HG03558 (cell line): ENCODE data around the gene MACROD1.

ENCODE experiments used
- ATAC-seq: cut with Tn5 transposase; IDR thresholded peaks from one replicate; pipeline ENCODE4 v1.9.1; 2021; ENCODE audit warnings: moderate number of reproducible peaks; ENCODE audit not compliant: unreplicated experiment; ENCODE audit errors: extremely low read depth

MACROD1 gene

DNA sequence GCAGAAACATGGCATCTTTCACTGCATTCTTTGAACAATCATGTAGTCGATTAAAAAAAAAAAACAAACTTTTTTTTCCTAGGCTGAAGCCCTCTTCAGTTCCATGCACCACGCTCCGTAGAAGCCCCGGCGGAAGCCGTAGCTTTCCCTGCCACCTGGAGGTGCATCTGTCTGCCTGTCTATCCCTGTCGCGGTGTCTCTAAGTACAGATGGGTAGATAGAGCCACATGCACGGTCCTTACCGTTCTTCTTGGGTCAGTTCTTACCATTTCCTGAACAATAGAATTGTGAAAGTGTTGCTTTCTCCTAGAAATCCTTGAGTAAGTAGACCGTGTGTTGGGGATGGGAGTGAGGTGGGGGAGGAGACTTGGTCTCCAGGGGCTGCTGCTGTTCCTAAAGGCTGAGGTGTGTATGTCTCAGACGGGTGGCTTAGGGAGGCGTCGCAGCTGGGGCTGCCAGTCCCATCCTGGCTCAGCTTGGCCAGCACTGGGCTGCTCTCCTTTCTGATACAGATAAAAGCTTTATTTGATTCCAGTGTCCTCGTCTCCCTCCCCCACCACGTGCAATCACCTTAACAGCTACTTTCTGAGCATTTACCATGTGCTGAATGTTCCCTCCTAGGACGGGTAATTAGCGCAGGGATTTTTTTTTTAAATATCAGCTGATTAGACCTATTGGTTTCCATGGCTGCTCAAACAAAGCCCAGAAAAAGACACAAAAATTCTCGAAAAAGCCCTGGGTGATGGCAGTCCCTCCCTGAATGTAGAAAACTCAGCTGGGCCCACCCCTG lies 46.8 kb downstream of the MACROD1 start:
- ATAC-seq = no peak

DNA sequence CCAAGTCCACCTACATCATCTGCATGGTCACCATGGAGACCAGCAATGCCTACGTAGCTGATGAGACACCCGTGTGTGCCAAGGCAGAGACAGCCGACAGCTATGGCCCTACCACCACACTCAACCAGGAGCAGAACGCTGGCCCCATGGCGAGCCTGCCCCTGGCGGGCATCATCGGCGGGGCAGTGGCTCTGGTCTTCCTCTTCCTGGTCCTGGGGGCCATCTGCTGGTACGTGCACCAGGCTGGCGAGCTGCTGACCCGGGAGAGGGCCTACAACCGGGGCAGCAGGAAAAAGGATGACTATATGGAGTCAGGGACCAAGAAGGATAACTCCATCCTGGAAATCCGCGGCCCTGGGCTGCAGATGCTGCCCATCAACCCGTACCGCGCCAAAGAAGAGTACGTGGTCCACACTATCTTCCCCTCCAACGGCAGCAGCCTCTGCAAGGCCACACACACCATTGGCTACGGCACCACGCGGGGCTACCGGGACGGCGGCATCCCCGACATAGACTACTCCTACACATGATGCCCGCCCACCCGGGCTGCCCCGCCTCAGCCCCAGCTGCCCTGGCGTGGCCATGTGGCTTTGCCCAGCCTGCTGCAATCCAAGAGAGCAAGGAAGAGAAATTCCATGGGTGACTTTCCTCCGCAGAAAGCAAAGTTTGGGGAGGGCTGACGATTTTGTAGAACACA lies 48.0 kb downstream of the MACROD1 start:
- no peak for ATAC-seq

DNA sequence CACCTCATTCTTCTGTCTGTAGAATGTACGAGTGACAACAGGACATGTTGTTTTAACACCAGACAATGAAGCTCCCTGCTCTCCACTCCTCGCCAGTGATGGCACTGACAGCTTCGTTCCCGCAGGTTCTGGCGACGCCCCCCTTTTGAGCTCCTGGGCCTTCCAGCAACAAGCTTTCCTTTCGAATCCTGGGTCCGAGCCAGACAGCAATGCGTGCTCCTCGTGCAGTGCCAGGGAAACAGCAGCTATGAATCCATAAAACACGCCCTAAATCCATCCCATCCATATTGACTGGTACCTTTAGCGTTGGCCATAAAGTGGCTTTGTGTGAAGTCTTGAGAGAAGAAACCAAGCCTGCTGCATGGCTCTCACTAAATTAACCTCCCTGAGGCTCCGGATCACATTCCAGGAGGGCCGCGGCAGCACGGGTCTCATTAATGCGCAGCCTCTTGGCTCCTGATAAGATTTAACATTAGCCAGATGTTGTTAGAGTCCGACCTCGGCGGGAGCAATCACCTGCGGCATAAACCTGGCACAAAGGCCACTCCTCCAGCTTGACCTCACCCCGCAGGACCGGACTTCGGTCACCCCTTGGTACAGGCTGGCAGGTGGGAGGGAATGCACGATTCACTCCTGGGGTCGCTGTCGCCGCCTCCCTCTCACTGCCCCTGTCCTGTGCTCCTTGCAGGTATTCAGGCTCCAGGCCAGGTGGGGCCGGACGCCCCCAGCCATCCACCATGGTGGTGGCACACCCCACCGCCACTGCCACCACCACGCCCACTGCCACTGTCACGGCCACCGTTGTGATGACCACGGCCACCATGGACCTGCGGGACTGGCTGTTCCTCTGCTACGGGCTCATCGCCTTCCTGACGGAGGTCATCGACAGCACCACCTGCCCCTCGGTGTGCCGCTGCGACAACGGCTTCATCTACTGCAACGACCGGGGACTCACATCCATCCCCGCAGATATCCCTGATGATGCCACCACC lies 50.1 kb downstream of the MACROD1 start:
- no peak for ATAC-seq

DNA sequence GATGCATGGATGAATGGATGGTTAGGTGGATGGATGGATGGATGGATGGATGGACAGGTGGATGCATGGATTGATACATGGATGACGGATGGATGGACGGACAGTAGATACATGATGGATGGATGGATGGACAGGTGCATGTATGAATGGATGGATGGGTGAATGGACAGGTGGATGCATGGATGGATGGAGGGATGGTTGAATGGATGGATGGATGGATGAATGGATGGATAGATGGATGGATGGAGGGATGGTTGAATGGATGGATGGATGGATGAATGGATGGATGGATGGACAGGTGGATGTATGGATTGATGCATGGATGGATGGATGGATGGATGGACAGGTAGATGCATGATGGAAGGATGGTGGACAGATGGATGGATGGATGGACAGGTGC lies 51.7 kb downstream of the MACROD1 start:
- no peak for ATAC-seq

DNA sequence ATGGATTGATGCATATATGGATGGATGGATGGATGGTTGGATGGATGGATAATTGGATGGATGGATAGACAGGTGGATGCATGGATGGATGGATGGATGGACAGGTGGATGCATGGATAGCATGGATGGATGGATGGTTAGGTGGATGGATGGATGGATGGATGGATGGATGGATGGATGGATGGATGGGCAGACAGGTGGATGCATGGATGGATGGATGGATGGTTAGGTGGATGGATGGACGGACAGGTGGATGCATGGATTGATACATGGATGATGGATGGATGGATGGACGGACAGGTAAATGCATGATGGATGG lies 52.5 kb downstream of the MACROD1 start:
- ATAC-seq = no peak

DNA sequence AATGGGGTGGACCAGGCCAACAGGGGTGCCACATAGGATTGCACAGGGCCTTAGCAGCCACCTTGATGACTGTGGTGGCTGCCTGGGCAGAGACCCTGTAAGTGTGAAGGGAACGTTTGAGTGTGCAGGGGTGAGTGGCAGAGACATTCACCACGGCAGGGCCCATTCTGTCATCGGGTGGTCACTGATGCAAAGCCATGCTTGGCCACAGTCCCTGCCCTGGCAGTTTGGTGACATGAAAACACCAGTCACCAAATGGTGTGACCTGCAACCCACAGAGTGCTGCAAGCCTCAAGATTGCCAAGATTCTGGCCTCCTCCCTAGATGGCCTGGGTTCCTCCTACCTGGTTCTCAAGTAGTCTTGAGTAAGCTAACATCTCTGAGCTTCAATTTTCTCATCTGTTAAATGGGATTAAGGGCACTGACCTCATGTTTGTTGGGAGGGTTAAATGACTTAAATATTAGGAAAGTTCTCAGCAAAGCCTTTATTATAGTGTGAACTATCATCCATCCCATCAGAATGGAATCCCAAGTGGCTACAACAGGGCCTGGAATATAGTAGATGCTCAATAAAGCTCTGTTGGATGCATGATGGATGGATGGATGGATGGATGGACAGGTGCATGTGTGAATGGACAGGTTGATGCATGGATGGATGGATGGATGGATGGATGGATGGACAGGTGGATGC lies 53.0 kb downstream of the MACROD1 start:
- no peak for ATAC-seq

DNA sequence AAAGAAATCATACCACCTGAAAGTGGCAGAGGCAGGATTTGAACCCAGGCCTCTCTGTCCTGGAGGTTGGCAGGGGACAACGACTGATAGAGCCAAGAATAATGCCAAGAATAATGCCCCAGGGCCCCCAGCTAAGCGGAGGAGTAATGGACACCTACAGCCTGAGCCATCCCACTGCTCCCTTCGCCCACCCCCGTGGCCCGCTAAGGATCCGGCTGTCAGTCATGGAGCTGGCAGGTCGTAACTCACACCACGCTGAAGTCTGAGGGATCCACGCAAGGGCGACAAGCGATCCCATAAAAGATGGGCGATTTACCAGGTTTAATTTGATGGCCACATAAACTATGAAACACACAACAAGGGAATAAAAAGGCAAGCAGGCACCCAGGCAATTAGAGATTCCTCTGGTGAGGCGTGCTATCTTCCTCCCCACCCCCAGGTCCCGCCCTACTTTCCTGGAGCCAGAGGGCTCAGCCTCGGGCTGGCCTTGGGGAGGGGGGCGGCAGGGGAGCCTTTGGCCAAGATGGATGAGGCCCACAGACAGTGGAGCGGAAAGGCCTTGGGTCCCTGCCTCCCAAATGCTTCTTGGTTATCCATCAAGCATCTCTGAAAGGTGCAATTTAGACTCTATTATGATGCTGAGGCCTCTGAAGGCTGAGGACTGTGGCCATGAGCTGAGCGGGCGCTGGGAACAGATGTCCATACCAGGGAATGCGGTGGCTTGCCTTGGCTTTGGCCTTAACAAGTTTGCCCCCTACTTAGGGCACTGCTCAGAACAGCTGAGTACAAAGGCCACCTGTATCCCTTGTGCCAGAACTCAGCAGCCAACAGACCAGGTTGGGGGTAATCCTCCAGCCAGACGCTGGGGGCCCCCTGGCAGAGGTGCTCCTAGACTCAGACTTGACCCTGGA lies 55.2 kb downstream of the MACROD1 start:
- no peak for ATAC-seq

DNA sequence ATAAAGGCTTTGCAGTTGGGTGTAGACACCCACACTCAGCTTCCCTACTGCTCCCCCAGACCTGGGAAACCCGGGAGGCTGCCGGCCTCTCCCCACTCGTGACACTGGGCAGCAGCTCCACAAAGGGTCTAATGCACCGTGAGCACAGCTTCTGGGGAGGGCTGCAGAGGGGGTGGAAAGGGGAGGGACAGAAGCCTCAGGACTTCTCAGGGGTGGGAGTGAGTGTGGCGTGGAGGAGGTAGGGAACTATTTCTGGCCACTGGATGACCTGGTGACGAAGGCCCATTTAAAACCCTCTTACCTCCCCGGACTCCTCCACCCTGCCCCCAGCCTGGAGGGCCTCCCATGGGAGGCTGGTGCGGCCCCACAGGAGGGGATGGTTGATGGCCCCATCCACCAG lies 56.6 kb downstream of the MACROD1 start:
- ATAC-seq = no peak

DNA sequence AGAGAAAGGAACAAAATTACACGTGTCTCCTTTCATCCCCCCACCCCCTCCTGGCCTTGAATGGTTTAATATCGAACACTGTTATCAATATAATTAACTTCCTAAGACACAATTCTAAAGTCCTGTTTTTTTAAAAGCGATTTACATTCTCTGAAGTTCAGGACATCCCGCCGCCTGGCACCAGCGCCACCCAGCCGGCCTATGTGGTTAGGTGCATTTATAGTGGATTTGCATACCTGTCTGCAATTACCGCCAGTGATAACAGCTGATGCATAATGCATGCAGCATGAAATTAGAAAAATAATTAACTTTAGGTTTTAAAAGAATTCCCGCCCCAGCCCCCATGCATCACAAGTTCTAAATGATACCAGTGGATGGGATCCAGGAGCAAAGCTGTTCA lies 58.6 kb downstream of the MACROD1 start:
- no peak for ATAC-seq

DNA sequence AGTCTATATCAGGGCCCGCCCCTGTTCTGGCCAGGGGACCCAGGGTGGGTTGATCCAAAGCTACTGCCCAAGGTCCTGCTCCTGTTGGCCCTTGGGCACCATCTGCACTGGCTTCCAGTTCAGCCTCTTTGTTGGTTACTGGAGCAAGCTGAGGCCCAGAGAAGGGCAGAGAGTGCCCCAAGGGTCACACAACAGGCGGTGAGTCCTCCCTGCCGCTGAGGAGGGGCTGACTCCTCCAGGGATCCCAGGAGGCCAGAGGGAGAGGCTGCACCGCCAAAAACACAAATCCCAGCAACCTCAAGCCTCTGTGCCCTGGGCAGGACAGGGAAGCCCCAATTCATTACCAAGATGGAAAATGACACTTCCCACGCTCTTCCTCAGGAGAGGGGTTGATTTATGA lies 61.3 kb downstream of the MACROD1 start:
- no peak for ATAC-seq

DNA sequence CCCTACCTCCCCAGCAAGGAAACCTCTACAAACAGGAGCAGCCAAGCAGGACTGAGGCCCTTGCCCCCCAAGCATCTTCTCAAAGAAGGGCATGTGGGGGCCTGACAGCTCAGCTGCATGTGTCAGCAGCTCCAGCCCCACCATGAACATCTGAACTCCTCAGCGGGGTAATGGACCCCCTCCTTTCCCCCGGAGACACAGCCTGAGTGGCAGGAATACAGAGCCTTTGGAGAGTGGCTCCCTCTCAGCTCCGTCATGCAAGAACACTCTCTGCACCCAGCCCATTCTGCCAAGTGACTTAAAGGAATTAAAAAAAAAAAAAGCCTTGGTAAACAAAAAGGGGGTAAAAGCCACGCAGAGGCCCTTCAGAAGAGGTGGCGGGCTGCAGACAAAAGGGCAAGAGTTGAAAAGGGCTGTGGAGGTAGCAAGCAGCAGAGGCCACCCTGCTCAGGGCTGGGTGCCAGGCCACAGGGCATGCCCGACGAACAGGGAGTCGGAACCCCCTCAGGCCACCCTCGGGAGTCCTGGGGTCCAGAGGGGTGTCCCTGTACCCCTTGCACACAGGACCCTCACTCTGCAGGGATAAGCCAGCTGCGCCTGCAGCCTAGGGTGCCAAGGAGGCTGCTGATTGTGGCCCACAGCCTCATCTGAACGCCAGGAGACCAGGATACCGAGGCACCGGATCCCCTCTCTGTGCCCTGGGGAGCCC lies 62.5 kb downstream of the MACROD1 start:
- ATAC-seq = no peak

DNA sequence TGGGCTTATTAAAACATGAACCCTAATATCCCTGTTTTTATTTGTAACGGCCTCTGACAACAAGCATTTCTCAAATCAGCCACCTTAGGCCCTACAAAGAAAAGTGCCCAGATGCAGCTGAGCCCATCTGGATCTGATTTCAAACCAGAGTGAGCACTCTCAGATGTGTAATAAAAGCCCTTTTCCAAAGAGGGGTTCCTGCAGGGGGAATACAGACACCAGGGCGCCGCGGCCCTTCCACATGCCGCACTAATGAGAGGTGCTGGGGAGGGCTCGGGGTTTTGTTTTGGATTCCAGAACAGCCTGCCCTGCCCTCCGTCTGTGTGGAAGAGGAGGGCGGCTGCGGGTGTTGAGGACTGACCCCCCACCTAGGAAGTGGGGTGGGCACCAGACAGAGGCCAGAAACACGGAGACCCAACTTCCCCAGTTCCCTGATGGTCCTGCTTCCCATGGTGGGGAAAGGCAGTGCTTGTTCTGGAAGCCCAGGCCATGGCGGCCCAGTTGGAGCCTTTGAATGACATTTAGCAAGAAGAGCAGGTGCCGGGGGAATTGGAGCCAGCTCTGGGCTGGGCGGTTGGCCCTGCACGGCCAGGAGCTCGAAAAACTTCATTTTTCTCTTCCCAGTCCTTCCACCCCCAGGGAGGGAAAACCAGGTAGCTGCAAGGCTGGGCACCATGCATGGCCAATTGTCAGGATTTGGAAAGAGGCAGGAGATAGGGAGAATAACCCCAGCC lies 63.7 kb downstream of the MACROD1 start:
- no peak for ATAC-seq

DNA sequence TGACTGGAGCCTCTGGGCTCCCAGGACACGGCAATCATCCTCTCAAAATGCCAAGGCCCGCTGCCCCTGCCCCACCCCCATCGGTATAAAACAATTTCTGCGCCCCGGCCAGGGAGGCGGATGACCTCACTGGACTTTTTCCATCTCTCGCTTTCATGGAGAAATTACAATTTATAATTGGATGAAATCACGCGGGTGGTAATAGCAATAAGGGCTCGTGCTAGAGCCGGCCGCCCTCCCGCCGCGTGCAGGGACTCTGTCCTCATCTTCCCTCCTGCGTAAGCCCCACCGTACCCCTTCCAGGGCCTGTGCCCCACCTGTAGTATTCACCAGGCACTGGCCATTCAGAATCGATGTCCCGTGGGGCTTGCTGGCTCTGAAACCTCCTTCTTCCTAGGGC lies 64.5 kb downstream of the MACROD1 start:
- no peak for ATAC-seq

DNA sequence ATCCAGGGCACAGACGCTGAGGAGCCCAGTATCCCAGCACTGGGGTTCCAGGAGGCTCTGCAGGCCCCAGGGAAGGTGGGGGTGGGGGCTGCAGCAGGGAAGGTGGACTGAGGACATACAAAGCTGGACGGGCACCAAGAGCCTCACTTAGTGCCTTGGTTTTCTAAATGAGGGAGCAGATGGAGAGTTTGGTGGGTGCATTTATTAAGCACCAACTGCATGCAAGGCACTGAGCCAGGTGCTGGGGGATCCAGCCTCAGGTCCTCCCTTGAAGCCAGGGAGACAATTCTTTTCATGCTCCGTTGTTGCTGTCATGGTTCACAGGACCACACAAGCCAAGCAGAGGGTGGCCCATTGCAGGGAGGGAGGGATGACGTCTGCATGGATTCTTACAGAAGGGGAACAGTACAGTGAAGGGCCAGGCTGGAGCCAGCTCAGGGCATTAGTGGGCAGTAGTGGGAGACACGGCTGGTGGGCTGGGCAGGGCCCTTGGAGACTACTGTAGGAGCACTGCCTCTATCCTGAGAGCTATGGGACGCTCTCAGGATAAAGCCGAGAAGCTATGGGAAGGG lies 65.0 kb downstream of the MACROD1 start:
- ATAC-seq = no peak

DNA sequence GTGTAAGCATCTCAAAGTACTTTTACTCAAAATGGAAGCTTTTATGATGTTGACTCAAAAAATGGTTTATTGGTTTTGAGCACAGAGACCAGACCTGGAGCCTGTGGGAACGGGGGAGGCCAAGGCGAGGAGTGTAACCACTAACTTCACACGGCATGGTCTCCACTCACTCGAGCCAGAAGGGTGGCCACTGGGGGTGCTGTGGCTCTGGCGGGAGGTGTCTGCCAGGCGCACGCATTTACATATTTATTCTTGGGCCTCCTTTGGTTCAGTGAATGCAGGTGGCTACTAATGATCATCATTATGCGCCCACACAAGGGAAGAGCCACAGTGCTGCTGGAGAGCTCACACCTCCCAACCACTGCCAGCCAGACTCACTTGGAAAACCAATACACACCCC lies 65.6 kb downstream of the MACROD1 start:
- ATAC-seq = no peak

DNA sequence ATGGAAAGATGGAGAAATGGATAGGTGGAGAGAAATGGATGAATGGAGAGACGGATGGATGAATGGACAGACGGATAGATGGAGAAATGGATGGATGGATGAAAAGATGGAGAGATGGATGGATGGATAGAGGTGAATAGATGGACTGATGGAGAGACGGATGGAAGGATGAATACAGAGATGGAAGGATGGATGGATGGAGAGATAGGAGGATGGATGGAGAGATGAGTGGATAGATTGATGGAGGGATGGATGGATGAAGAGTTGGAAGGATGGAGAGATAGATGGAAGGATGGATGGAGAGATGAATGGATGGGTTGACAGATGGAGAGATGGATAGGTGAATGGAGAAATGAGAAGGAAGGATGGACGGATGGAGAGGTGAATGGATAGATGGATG lies 66.5 kb downstream of the MACROD1 start:
- no peak for ATAC-seq

DNA sequence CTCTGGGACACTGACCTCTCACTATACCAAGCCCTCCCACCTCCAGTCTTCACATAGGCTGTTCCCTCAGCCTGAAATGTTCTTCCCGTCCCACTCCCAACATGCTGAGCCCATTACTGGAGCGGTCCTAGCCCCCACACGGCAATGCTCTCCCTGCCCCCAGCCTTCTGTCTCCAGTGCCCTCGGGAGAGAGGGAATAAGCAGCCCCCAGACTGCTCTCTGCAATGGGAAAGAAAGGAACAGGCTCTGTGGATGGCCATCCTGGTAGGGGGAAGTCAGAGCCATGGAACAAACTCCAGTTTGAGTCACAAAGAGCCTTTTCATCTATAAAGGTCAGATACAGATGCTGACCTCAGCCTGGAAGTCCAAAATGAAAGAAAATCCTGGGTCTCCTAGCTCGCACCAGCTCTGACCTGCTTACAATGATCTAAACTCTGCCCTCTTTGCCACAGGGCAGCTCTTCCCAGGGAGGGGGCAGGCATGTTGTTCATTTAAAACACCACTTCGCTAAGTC lies 67.5 kb downstream of the MACROD1 start:
- ATAC-seq = no peak
